ENCODE results near the gene ATP2B1. TPM values are rescaled to one million over a fixed set of nuclear protein-coding genes. Genes with fewer than 3 reads are reported as not detected.
A peak's percentile ranks its signal among the peaks of the same experiment; 100 is the strongest.

ATP2B1 gene
- total and polyA plus RNA-seq, 2 of the 13 experiments (the other 11 are each of a cell fraction or from before 2014, with no cell fraction given) = 12.1 to 60.2 TPM

DNA sequence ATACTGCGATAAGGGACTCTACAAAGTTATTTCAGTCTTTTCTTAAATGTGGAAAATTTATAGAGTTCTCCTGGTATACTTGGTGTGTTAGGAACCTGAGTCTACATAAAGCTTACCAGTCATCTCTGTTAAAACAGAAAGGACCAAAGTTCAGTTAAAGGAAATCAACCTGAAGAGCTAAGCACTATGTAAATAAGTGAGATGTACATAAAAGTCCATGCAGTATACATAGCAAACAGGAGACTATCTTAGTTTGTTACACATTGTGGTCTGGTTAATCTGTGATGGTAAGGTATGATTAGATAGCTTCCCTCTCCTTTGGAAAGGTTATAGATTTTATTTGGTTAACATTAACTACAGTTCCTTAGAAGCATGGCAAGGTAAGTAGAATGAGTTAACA lies 75.9 kb downstream of the ATP2B1 start (continued):
- TF ChIP-seq, protein P1, sequence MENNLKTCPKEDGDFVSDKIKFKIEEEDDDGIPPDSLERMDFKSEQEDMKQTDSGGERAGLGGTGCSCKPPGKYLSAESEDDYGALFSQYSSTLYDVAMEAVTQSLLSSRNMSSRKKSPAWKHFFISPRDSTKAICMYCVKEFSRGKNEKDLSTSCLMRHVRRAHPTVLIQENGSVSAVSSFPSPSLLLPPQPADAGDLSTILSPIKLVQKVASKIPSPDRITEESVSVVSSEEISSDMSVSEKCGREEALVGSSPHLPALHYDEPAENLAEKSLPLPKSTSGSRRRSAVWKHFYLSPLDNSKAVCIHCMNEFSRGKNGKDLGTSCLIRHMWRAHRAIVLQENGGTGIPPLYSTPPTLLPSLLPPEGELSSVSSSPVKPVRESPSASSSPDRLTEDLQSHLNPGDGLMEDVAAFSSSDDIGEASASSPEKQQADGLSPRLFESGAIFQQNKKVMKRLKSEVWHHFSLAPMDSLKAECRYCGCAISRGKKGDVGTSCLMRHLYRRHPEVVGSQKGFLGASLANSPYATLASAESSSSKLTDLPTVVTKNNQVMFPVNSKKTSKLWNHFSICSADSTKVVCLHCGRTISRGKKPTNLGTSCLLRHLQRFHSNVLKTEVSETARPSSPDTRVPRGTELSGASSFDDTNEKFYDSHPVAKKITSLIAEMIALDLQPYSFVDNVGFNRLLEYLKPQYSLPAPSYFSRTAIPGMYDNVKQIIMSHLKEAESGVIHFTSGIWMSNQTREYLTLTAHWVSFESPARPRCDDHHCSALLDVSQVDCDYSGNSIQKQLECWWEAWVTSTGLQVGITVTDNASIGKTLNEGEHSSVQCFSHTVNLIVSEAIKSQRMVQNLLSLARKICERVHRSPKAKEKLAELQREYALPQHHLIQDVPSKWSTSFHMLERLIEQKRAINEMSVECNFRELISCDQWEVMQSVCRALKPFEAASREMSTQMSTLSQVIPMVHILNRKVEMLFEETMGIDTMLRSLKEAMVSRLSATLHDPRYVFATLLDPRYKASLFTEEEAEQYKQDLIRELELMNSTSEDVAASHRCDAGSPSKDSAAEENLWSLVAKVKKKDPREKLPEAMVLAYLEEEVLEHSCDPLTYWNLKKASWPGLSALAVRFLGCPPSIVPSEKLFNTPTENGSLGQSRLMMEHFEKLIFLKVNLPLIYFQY (CRISPR knock-in tag; IDR thresholded peaks at IDR 0.05; ENCODE audit: borderline replicate concordance) = 0 out of 2 replicates have a peak, but pooled peaks have one; percentile 38
- TF ChIP-seq RXRB (CRISPR knock-in tag; IDR thresholded peaks at IDR 0.05; ENCODE audit: borderline replicate concordance) (peak; percentile 90), ZNF160 (CRISPR knock-in tag; IDR thresholded peaks at IDR 0.05) (no peak), HHEX (CRISPR knock-in tag; IDR thresholded peaks at IDR 0.05) (peak; percentile 79), HDAC2 (CRISPR knock-in tag; IDR thresholded peaks at IDR 0.05) (peak; percentile 97), ZNF724P (CRISPR knock-in tag; IDR thresholded peaks at IDR 0.05; ENCODE audit: borderline replicate concordance) (no peak), RBM22 (optimal IDR thresholded peaks at IDR 0.05; ENCODE audit: low read length) (no peak), NFATC3 (CRISPR knock-in tag; IDR thresholded peaks at IDR 0.05) (no peak), GATAD1 (CRISPR knock-in tag; IDR thresholded peaks at IDR 0.05) (peak; percentile 42), NR2F1 (CRISPR knock-in tag; IDR thresholded peaks at IDR 0.05) (peak in 1 of 2 experiments; percentile 47; a peak in 1 of 4 replicates), TOPORS (CRISPR knock-in tag; IDR thresholded peaks at IDR 0.05) (no peak), KLF6 (CRISPR knock-in tag; IDR thresholded peaks at IDR 0.05) (0 out of 2 replicates have a peak, but pooled peaks have one; percentile 27), DPF2 (CRISPR knock-in tag; IDR thresholded peaks at IDR 0.05; ENCODE audit: borderline replicate concordance, low read depth) (peak; percentile 97), FOXA3 (CRISPR knock-in tag; IDR thresholded peaks at IDR 0.05) (peak; percentile 100)
- TF ChIP-seq, protein P2, sequence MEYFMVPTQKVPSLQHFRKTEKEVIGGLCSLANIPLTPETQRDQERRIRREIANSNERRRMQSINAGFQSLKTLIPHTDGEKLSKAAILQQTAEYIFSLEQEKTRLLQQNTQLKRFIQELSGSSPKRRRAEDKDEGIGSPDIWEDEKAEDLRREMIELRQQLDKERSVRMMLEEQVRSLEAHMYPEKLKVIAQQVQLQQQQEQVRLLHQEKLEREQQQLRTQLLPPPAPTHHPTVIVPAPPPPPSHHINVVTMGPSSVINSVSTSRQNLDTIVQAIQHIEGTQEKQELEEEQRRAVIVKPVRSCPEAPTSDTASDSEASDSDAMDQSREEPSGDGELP (IDR thresholded peaks at IDR 0.05; ENCODE audit: borderline replicate concordance, low read depth) = peak; percentile 13; the same call in 1 of the 2 replicates
- TF ChIP-seq, protein P3, sequence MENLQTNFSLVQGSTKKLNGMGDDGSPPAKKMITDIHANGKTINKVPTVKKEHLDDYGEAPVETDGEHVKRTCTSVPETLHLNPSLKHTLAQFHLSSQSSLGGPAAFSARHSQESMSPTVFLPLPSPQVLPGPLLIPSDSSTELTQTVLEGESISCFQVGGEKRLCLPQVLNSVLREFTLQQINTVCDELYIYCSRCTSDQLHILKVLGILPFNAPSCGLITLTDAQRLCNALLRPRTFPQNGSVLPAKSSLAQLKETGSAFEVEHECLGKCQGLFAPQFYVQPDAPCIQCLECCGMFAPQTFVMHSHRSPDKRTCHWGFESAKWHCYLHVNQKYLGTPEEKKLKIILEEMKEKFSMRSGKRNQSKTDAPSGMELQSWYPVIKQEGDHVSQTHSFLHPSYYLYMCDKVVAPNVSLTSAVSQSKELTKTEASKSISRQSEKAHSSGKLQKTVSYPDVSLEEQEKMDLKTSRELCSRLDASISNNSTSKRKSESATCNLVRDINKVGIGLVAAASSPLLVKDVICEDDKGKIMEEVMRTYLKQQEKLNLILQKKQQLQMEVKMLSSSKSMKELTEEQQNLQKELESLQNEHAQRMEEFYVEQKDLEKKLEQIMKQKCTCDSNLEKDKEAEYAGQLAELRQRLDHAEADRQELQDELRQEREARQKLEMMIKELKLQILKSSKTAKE (CRISPR knock-in tag; IDR thresholded peaks at IDR 0.05; ENCODE audit: borderline replicate concordance) = peak; percentile 35; the same call in 1 of the 2 replicates
- TF ChIP-seq, protein P4, sequence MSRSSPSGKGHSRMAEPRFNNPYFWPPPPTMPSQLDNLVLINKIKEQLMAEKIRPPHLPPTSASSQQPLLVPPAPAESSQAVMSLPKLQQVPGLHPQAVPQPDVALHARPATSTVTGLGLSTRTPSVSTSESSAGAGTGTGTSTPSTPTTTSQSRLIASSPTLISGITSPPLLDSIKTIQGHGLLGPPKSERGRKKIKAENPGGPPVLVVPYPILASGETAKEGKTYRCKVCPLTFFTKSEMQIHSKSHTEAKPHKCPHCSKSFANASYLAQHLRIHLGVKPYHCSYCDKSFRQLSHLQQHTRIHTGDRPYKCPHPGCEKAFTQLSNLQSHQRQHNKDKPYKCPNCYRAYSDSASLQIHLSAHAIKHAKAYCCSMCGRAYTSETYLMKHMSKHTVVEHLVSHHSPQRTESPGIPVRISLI (CRISPR knock-in tag; IDR thresholded peaks at IDR 0.05; ENCODE audit: borderline replicate concordance) = peak; percentile 41; the same call in 1 of the 2 replicates
- TF ChIP-seq, protein P5, sequence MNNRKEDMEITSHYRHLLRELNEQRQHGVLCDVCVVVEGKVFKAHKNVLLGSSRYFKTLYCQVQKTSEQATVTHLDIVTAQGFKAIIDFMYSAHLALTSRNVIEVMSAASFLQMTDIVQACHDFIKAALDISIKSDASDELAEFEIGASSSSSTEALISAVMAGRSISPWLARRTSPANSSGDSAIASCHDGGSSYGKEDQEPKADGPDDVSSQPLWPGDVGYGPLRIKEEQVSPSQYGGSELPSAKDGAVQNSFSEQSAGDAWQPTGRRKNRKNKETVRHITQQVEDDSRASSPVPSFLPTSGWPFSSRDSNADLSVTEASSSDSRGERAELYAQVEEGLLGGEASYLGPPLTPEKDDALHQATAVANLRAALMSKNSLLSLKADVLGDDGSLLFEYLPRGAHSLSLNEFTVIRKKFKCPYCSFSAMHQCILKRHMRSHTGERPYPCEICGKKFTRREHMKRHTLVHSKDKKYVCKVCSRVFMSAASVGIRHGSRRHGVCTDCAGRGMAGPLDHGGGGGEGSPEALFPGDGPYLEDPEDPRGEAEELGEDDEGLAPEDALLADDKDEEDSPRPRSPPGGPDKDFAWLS (CRISPR knock-in tag; IDR thresholded peaks at IDR 0.05; ENCODE audit: borderline replicate concordance) = no peak
- TF ChIP-seq, protein P6, sequence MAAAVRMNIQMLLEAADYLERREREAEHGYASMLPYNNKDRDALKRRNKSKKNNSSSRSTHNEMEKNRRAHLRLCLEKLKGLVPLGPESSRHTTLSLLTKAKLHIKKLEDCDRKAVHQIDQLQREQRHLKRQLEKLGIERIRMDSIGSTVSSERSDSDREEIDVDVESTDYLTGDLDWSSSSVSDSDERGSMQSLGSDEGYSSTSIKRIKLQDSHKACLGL (CRISPR knock-in tag; IDR thresholded peaks at IDR 0.05) = no peak
